H1 (cell line): ENCODE measurements around the gene SELENOF. TPM values are rescaled to one million over a fixed set of nuclear protein-coding genes. Genes with fewer than 3 reads are reported as not detected.

Experiments used
- CTCF ChIA-PET: fragments of 300-600 bp; sonication (Branson Sonifier 250); formaldehyde crosslinking; loops from one replicate; lab custom pipeline; 2021; ENCODE audit not compliant: partially characterized antibody; lab: Charles Lee
- POLR2A ChIA-PET: fragments of 300-600 bp; sonication (Branson Sonifier 250); formaldehyde crosslinking; loops from one replicate; lab custom pipeline; 2021; ENCODE audit warnings: inconsistent platforms; ENCODE audit not compliant: partially characterized antibody; lab: Charles Lee
- DNase-seq, 2 experiments: peaks; one replicate each; pipeline versions ENCODE4 v3.0.0 to v3.0.0-alpha.2; 2010 to 2022; ENCODE audit warnings: low spot score in 2 of 2, low read depth in 1 of 2, mixed read lengths in 1 of 2
- FAIRE-seq: peaks from 2 replicates; lab custom pipeline; 2011; peaks lifted over from hg19 to GRCh38; lab: Jason Lieb, UNC
- H2AFZ ChIP-seq: 2 replicates; pipeline ENCODE4 v1.8.1; 2012; ENCODE audit warnings: low read length, inconsistent platforms
- H2AK5ac ChIP-seq: 2 replicates; pipeline ENCODE4 v1.6.1; 2013; ENCODE audit warnings: low read depth, low read length
- H2BK120ac ChIP-seq: replicated peaks from 2 replicates; pipeline ENCODE3; 2013; ENCODE audit warnings: low read depth, low read length, inconsistent platforms
- H2BK12ac ChIP-seq: 2 replicates; pipeline ENCODE4 v1.6.1; 2013; ENCODE audit warnings: low read depth, low read length
- H2BK15ac ChIP-seq: 2 replicates; pipeline ENCODE4 v1.6.1; 2013; ENCODE audit warnings: low read length
- H2BK20ac ChIP-seq: 2 replicates; pipeline ENCODE4 v1.6.1; 2013; ENCODE audit warnings: low read length
- H2BK5ac ChIP-seq: 2 replicates; pipeline ENCODE4 v1.6.1; 2013; ENCODE audit warnings: low read depth, low read length
- H3K14ac ChIP-seq: 2 replicates; pipeline ENCODE4 v1.6.1; 2013; ENCODE audit warnings: inconsistent platforms; ENCODE audit not compliant: insufficient read length
- H3K18ac ChIP-seq: 2 replicates; pipeline ENCODE4 v1.6.1; 2013; ENCODE audit warnings: low read length; ENCODE audit errors: extremely low read depth
- H3K23ac ChIP-seq: 2 replicates; pipeline ENCODE4 v1.6.1; 2013; ENCODE audit warnings: inconsistent platforms; ENCODE audit not compliant: insufficient read length
- H3K23me2 ChIP-seq: 2 replicates; pipeline ENCODE4 v1.6.1; 2013; ENCODE audit warnings: low read depth, low read length
- H3K27ac ChIP-seq: 2 replicates; pipeline ENCODE4 v1.6.1; 2011; ENCODE audit warnings: low read depth, low read length, inconsistent platforms
- H3K27me3 ChIP-seq, 4 experiments: replicated peaks in 1 of 4; 1 replicate in 1 of 4; 2 replicates in 3 of 4; pipeline versions ENCODE4 v1.6.1 to v1.8.1; 2011 to 2013; ENCODE audit warnings: low read length in 3 of 4, mild to moderate bottlenecking in 3 of 4, inconsistent platforms in 2 of 4, mixed read lengths in 2 of 4, moderate library complexity in 1 of 4; ENCODE audit not compliant: control insufficient read depth in 3 of 4, insufficient read depth in 3 of 4; ENCODE audit errors: extremely low read depth in 1 of 4
- H3K36me3 ChIP-seq, 4 experiments: 2 replicates each; pipeline versions ENCODE4 v1.6.1 to v1.8.1; 2011 to 2013; ENCODE audit warnings: mild to moderate bottlenecking in 4 of 4, low read length in 3 of 4, moderate library complexity in 2 of 4, control low read depth in 1 of 4, inconsistent platforms in 1 of 4; ENCODE audit not compliant: insufficient read depth in 4 of 4, control insufficient read depth in 2 of 4
- H3K4ac ChIP-seq: replicated peaks from 2 replicates; pipeline ENCODE3; 2013; ENCODE audit warnings: low read length, low read depth, mixed read lengths, inconsistent platforms; ENCODE audit not compliant: insufficient read length
- H3K4me1 ChIP-seq, 4 experiments: replicated peaks in 1 of 4; 1 replicate in 1 of 4; 2 replicates in 3 of 4; pipeline versions ENCODE4 v1.6.1 to v1.8.1; 2011 to 2013; ENCODE audit warnings: low read length in 3 of 4, inconsistent platforms in 2 of 4, mixed read lengths in 1 of 4; ENCODE audit not compliant: insufficient read depth in 4 of 4, control insufficient read depth in 3 of 4
- H3K4me2 ChIP-seq, 2 experiments: 2 replicates each; pipeline versions ENCODE4 v1.6.1 to v1.8.1; 2011 to 2013; ENCODE audit warnings: low read depth in 2 of 2, low read length in 2 of 2, control low read depth in 1 of 2, inconsistent platforms in 1 of 2, mild to moderate bottlenecking in 1 of 2; ENCODE audit not compliant: insufficient read depth in 1 of 2
- H3K4me3 ChIP-seq, 4 experiments: fragments of 200-600, 300-600 bp in 1 of 4; sonication (generic), shearing (Covaris generic), sonication (Bioruptor Twin) in 1 of 4; 2 replicates each; pipeline versions ENCODE4 v1.5.1 to v1.8.1; 2011 to 2016; ENCODE audit warnings: low read length in 4 of 4, low read depth in 3 of 4, control low read depth in 2 of 4, inconsistent platforms in 2 of 4, mild to moderate bottlenecking in 2 of 4, mixed read lengths in 1 of 4, moderate library complexity in 1 of 4; ENCODE audit not compliant: insufficient read depth in 2 of 4; ENCODE audit errors: extremely low read depth in 1 of 4
- H3K56ac ChIP-seq: replicated peaks from 2 replicates; pipeline ENCODE3; 2013; ENCODE audit warnings: low read depth, mild to moderate bottlenecking, mixed read lengths, low read length, inconsistent platforms; ENCODE audit not compliant: insufficient read length
- H3K79me1 ChIP-seq: 2 replicates; pipeline ENCODE4 v1.6.1; 2013; ENCODE audit warnings: low read depth, low read length, control low read depth
- H3K79me2 ChIP-seq, 2 experiments: 2 replicates each; pipeline versions ENCODE4 v1.6.1 to v1.8.1; 2012 to 2013; ENCODE audit warnings: low read length in 2 of 2, mild to moderate bottlenecking in 2 of 2, inconsistent platforms in 1 of 2; ENCODE audit not compliant: insufficient read depth in 2 of 2, control insufficient read depth in 1 of 2
- H3K9ac ChIP-seq, 4 experiments: replicated peaks in 1 of 4; 1 replicate in 1 of 4; 2 replicates in 3 of 4; pipeline versions ENCODE4 v1.6.1 to v1.8.1; 2011 to 2013; ENCODE audit warnings: low read depth in 3 of 4, low read length in 3 of 4, control low read depth in 2 of 4, mild to moderate bottlenecking in 2 of 4, moderate library complexity in 2 of 4, inconsistent platforms in 1 of 4; ENCODE audit errors: extremely low read depth in 1 of 4
- H3K9me3 ChIP-seq, 2 experiments: 2 replicates each; pipeline versions ENCODE4 v1.6.1 to v1.8.1; 2012 to 2013; ENCODE audit warnings: mild to moderate bottlenecking in 2 of 2, moderate library complexity in 2 of 2, control low read depth in 1 of 2, inconsistent platforms in 1 of 2, low read depth in 1 of 2, low read length in 1 of 2, mixed read lengths in 1 of 2; ENCODE audit not compliant: insufficient read depth in 2 of 2
- H4K20me1 ChIP-seq, 2 experiments: replicated peaks in 1 of 2; 2 replicates each; pipeline versions ENCODE3 to v1.8.1; 2011 to 2013; ENCODE audit warnings: inconsistent platforms in 2 of 2, low read length in 2 of 2, mild to moderate bottlenecking in 1 of 2; ENCODE audit not compliant: insufficient read depth in 2 of 2, control insufficient read depth in 1 of 2
- H4K5ac ChIP-seq: 2 replicates; pipeline ENCODE4 v1.6.1; 2013; ENCODE audit warnings: low read length, low read depth, mixed read lengths, inconsistent platforms; ENCODE audit not compliant: insufficient read length
- H4K8ac ChIP-seq: 2 replicates; pipeline ENCODE4 v1.8.0; 2013; ENCODE audit warnings: mild to moderate bottlenecking, moderate library complexity, low read length, inconsistent platforms; ENCODE audit not compliant: insufficient read depth; ENCODE audit errors: extremely low read depth
- H4K91ac ChIP-seq: replicated peaks from 2 replicates; pipeline ENCODE3; 2013; ENCODE audit warnings: low read length, mixed read lengths, inconsistent platforms; ENCODE audit not compliant: insufficient read length
- ATF2 ChIP-seq: IDR thresholded peaks from 2 replicates; pipeline ENCODE4 v1.6.1; 2012; ENCODE audit warnings: low read length, inconsistent platforms
- CHD1 ChIP-seq: IDR thresholded peaks from 2 replicates; pipeline ENCODE4 v1.6.1; 2012; ENCODE audit warnings: low read depth, low read length, improper control_type of control experiment
- SRF ChIP-seq: IDR thresholded peaks from 2 replicates; pipeline ENCODE4 v1.6.1; 2011; ENCODE audit warnings: mild to moderate bottlenecking, low read depth, low read length, moderate library complexity
- WGBS, 2 experiments: shearing (Covaris generic) in 1 of 2; methylation state at CpG; one replicate each; pipeline versions ENCODE4 v1.1.6 to v1.1.7; 2013 to 2015; ENCODE audit warnings: low lambda C conversion rate in 2 of 2, mixed read lengths in 2 of 2, inconsistent platforms in 1 of 2, low coverage in 1 of 2, missing lambda C conversion rate in 1 of 2; ENCODE audit not compliant: insufficient replicate concordance in 2 of 2, insufficient coverage in 1 of 2, insufficient read length in 1 of 2; ENCODE audit errors: extremely low coverage in 1 of 2, missing lambda C conversion rate in 1 of 2; 5-methylcytosine and 5-hydroxymethylcytosine counted together
- polyA plus RNA-seq, 7 experiments: library from polyadenylated mRNA; depleted of rRNA in 3 of 7; stranded (reverse) in 5 of 7; unstranded in 2 of 7; fragments of >200 nt in 5 of 7; fragments of 200-250 nt in 2 of 7; gene quantifications; 1 replicate in 5 of 7; 2 replicates in 1 of 7; 4 replicates in 1 of 7; pipeline versions ENCODE4 v1.2.1 to v1.2.3, GENCODE V29; 2011 to 2013; ENCODE audit warnings: missing spikeins in 2 of 7, mixed read lengths in 2 of 7
- total RNA-seq: library from RNA; stranded (reverse); fragmentation: NEBNext Ultra II Directional; extraction: Animal tissue kit (Norgen Biotek cat#: 25700); gene quantifications from 2 replicates; pipeline ENCODE4 v1.2.1, GENCODE V29; 2021

Gene SELENOF
- total and polyA plus RNA-seq, 2 of the 8 experiments (the other 6 are each of a cell fraction or from before 2014, with no cell fraction given): 70.7 to 163 TPM

DNA sequence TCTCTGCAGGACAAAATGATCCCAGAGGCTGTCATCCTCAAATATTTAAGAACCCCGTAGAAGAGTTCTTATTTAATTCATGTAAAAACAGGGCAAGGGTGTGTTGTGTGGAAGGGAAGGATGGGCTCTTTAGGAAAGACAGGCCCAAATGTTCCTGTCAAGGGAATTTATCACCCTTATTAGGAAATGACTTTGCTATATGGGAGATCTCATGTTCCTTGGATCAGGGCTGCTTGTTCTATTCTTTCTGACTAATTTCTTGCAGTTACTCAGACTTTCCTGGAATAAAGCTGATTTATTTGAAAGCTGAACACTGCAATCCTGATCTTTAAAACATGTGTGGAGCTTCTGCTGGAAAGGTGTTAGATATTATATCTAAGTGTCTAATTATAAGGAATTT is 72.8 kb downstream of the SELENOF start:
- Histone ChIP-seq H3K36me3 (no peaks in the 10 kb centered on the region), H3K4ac (no peak overlapping the region), H3K27ac (no peak overlapping the region), H3K27me3 (no peaks in the 10 kb centered on the region), H4K5ac (no peak overlapping the region), H2BK120ac (no peak overlapping the region), H3K18ac (no peak overlapping the region), H3K14ac (no peak overlapping the region), H3K4me2 (no peak overlapping the region), H3K79me2 (no peaks in the 10 kb centered on the region), H2BK15ac (no peak overlapping the region), H3K9me3 (no peaks in the 10 kb centered on the region), H3K4me1 (no peaks in the 10 kb centered on the region), H2AFZ (no peak overlapping the region), H3K56ac (no peak overlapping the region), H2BK12ac (no peak overlapping the region), H3K23me2 (no peaks in the 10 kb centered on the region), H3K9ac (no peak overlapping the region), H4K8ac (no peak overlapping the region), H4K91ac (no peak overlapping the region), H2BK20ac (no peak overlapping the region), H2BK5ac (no peak overlapping the region), H3K23ac (no peak overlapping the region), H3K4me3 (no peak overlapping the region), H2AK5ac (no peak overlapping the region), H4K20me1 (no peaks in the 10 kb centered on the region), H3K79me1 (no peaks in the 10 kb centered on the region)
- DNase-seq: no peak
- 91% methylated on average over 1 of the region's 1 CpG; no CpG with 5 or more reads in 1 of the 2 experiments for WGBS, 2 experiments
- no peak for FAIRE-seq
- ChIA-PET CTCF (interaction anchor here (2.1 kb wide), 1 partner anchor 17 kb away, joined by 6 read pairs; no protein-coding TSS in a partner anchor), POLR2A (no interaction called here)
- TF ChIP-seq SRF (no peak), CHD1 (no peak), ATF2 (no peak)
